Stimulated activated CD8-positive, alpha-beta memory T cell treated with anti-CD3 and anti-CD28 coated beads, Interleukin-7, amount 100 ng/mL, for 24 hours (primary cell): ENCODE measurements around the gene GPX2.

Experiments
- DNase-seq: peaks from one replicate; pipeline ENCODE4 v3.0.0-alpha.2; 2020; ENCODE audit warnings: low read depth

The GPX2 gene

GRCh38 chr14:64912261-64912660, 30.3 kb downstream of the GPX2 start:
- no peak for DNase-seq

- DNase-seq, result no peak
These were observed 31.6 kb downstream of the GPX2 start for GRCh38 chr14:64910847-64911495.

DNA sequence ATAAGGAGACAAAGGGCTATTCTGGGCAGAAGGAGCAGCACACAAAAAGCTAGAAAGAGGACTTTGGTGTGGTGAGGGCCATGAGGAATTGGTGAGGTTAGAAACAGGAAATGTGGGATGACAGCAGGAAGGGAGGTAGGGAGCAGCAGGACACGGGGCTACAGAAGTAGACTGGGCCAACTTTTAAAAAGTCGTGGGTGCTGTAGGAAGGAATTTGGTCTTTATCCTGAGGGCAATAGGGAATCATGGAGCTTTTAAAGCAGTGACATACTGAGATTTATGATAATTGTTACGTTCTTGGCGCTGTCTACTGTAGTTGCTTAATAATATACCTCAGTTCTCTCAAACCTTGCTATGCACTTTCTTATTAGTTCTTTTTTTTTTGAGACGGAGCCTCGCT, 36.5 kb downstream of the GPX2 start:
- DNase-seq, result no peak

- no peak for DNase-seq
These were observed 42.6 kb downstream of the GPX2 start for GRCh38 chr14:64899958-64900357.

- no peak for DNase-seq
These were observed 50.6 kb downstream of the GPX2 start for GRCh38 chr14:64891839-64892375.

DNA sequence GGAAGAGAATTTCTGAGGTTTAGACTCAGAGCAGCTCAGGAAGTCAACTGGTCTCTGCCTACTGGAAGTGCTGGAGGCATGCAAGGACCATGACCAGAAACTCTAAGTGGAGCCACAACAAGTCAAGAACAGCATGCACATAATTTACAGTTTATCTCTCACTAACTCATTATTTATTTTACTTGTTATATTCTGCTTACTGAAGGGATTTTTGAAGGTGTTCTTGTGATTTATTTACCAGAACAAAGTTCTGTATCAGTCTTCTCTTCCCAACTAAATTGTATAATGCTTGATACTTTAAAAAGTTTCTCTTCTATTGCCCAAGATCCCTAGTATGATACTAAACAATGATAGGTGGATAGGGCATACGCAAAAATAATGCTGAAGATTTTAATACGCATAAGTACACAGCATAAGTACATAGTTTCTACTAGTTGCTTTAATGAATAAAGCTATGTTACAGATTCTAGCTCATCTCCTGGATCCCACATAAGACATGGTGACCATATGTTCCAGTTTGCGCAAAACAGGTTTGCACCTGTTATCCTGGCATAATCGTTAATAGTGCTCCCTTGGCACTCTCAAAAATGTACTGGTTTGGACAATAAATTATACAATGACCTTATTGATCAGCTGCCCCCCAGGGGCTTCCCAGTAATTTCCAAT, 51.2 kb downstream of the GPX2 start:
- no peak for DNase-seq

- DNase-seq, result no peak
These were observed 53.2 kb downstream of the GPX2 start for GRCh38 chr14:64889352-64889751.
